ENCODE measurements around the gene BEAN1. TPM values are rescaled to one million over a fixed set of nuclear protein-coding genes. Genes with fewer than 3 reads are reported as not detected.

BEAN1 gene
- total and polyA plus RNA-seq, 7 donors = 0.35 to 0.41 TPM; not detected in 5

- 92 to 94% methylated on average over 26 of the region's 26 CpGs for WGBS, 2 donors
- Histone ChIP-seq H3K4me1 (no peaks in the 10 kb centered on the region), H3K9me3 (peaks cover 0 to 4% (median 0%) of the 10 kb centered on the region in 4 donors), H3K4me3 (no peak overlapping the region), H3K27me3 (peaks cover 0 to 6% (median 0%) of the 10 kb centered on the region in 3 donors), H3K36me3 (no peaks in the 10 kb centered on the region), H3K27ac (no peak overlapping the region)
- intact Hi-C loops (cut with DNase I) = no loop called here
- no peak for TF ChIP-seq POLR2AphosphoS5 (IDR thresholded peaks at IDR 0.05)
- TF ChIP-seq EP300 (IDR thresholded peaks at IDR 0.05) = no peak
- no peak for TF ChIP-seq CTCF (IDR thresholded peaks at IDR 0.05)
- no peak for TF ChIP-seq POLR2A (IDR thresholded peaks at IDR 0.05)
- peak; percentile 46 for DNase-seq
Measured at GRCh38 chr16:66469291-66469946, 42.3 kb downstream of the BEAN1 start.

GRCh38 chr16:66469947-66470546, 43.0 kb downstream of the BEAN1 start:
- DNase-seq = no peak
- WGBS, 2 donors = 85 to 89% methylated on average over 6 of the region's 6 CpGs
- Histone ChIP-seq H3K27ac (no peak overlapping the region), H3K27me3 (peaks cover 0 to 9% (median 0%) of the 10 kb centered on the region in 3 donors), H3K36me3 (no peaks in the 10 kb centered on the region), H3K4me1 (no peaks in the 10 kb centered on the region), H3K4me3 (no peak overlapping the region), H3K9me3 (peaks cover 0 to 4% (median 0%) of the 10 kb centered on the region in 4 donors)
- intact Hi-C loops (cut with DNase I) = no loop called here
- TF ChIP-seq CTCF (IDR thresholded peaks at IDR 0.05) (no peak), POLR2A (IDR thresholded peaks at IDR 0.05) (no peak), POLR2AphosphoS5 (IDR thresholded peaks at IDR 0.05) (no peak), EP300 (IDR thresholded peaks at IDR 0.05) (no peak)

GRCh38 chr16:66470556-66470955, 43.5 kb downstream of the BEAN1 start:
- Histone ChIP-seq H3K36me3 (no peaks in the 10 kb centered on the region), H3K27me3 (peaks cover 0 to 15% (median 0%) of the 10 kb centered on the region in 3 donors), H3K27ac (no peak overlapping the region), H3K4me3 (no peak overlapping the region), H3K4me1 (no peaks in the 10 kb centered on the region), H3K9me3 (peaks cover 0 to 4% (median 0%) of the 10 kb centered on the region in 4 donors)
- WGBS, 2 donors = 60 to 70% methylated on average over 2 of the region's 2 CpGs
- DNase-seq = peak; percentile 27
- TF ChIP-seq CTCF (IDR thresholded peaks at IDR 0.05) (no peak), POLR2AphosphoS5 (IDR thresholded peaks at IDR 0.05) (no peak), EP300 (IDR thresholded peaks at IDR 0.05) (no peak), POLR2A (IDR thresholded peaks at IDR 0.05) (no peak)
- intact Hi-C loops (cut with DNase I) = no loop called here

- DNase-seq = peak; percentile 14
- Histone ChIP-seq H3K27me3 (peaks cover 0 to 16% (median 0%) of the 10 kb centered on the region in 3 donors), H3K36me3 (no peaks in the 10 kb centered on the region), H3K9me3 (peaks cover 0 to 4% (median 0%) of the 10 kb centered on the region in 4 donors), H3K4me1 (no peaks in the 10 kb centered on the region), H3K27ac (no peak overlapping the region), H3K4me3 (no peak overlapping the region)
- TF ChIP-seq POLR2AphosphoS5 (IDR thresholded peaks at IDR 0.05) = no peak
- no peak for TF ChIP-seq POLR2A (IDR thresholded peaks at IDR 0.05)
- no peak for TF ChIP-seq EP300 (IDR thresholded peaks at IDR 0.05)
- 95% methylated on average over 10 of the region's 10 CpGs for WGBS, 2 donors
- intact Hi-C loops (cut with DNase I) = no loop called here
Measured at GRCh38 chr16:66471264-66471663, 44.2 kb downstream of the BEAN1 start.

- H3K9me3 ChIP-seq = no peaks in the 10 kb centered on the region
- H3K27ac ChIP-seq = no peak overlapping the region
- TF ChIP-seq EP300 (IDR thresholded peaks at IDR 0.05) (no peak), POLR2A (IDR thresholded peaks at IDR 0.05) (no peak), CTCF (IDR thresholded peaks at IDR 0.05) (no peak), POLR2AphosphoS5 (IDR thresholded peaks at IDR 0.05) (no peak)
- H3K4me1 ChIP-seq = no peaks in the 10 kb centered on the region
- H3K27me3 ChIP-seq = peaks cover 0 to 21% (median 0%) of the 10 kb centered on the region in 3 donors
- peak; percentile 36 for DNase-seq
- intact Hi-C loops (cut with DNase I) = no loop called here
- H3K36me3 ChIP-seq = no peaks in the 10 kb centered on the region
- no peak overlapping the region for H3K4me3 ChIP-seq
- WGBS, 2 donors = 89 to 91% methylated on average over 10 of the region's 10 CpGs
Measured at GRCh38 chr16:66471716-66472393, 44.8 kb downstream of the BEAN1 start.
